Naive thymus-derived CD4-positive, alpha-beta T cell (primary cell): ENCODE results near the gene BLVRB. TPM values are rescaled to one million over a fixed set of nuclear protein-coding genes. Genes with fewer than 3 reads are reported as not detected.

Experiments
- ATAC-seq: fragments of 150-1000 bp; cut with Tn5 transposase; 2 replicates; pipeline ENCODE4 v1.10.0; 2021; ENCODE audit warnings: mild to moderate bottlenecking, moderate library complexity
- CTCF ChIA-PET: fragments of 350-600 bp; sonication (Branson Sonifier 250); formaldehyde crosslinking; loops from one replicate; lab custom pipeline; 2021; ENCODE audit warnings: antibody characterized with exemption; lab: Charles Lee
- POLR2A ChIA-PET: fragments of 350-600 bp; sonication (Branson Sonifier 250); formaldehyde crosslinking; loops from one replicate; lab custom pipeline; 2021; ENCODE audit warnings: antibody characterized with exemption, inconsistent platforms; lab: Charles Lee
- DNase-seq, 9 donors: peaks; one replicate each; pipeline versions ENCODE4 v3.0.0 to v3.0.0-alpha.2; 2020 to 2022; ENCODE audit warnings: mixed read lengths in 1 of 9
- H3K27ac ChIP-seq: one replicate; pipeline ENCODE4 v1.7.0; 2013; ENCODE audit warnings: mild to moderate bottlenecking, low read depth, low read length, moderate library complexity
- H3K27me3 ChIP-seq, 2 donors: one replicate each; pipeline ENCODE4 v1.7.0; 2013; ENCODE audit warnings: low read length in 2 of 2, mild to moderate bottlenecking in 2 of 2, moderate library complexity in 2 of 2; ENCODE audit not compliant: control insufficient read depth in 2 of 2, insufficient read depth in 2 of 2
- H3K36me3 ChIP-seq, 3 experiments: 1 replicate in 2 of 3; 2 replicates in 1 of 3; pipeline ENCODE4 v1.7.0; 2013; ENCODE audit warnings: low read length in 3 of 3, mild to moderate bottlenecking in 3 of 3, moderate library complexity in 1 of 3; ENCODE audit not compliant: insufficient read depth in 3 of 3, control insufficient read depth in 2 of 3
- H3K4me1 ChIP-seq, 2 donors: one replicate each; pipeline ENCODE4 v1.7.0; 2013; ENCODE audit warnings: low read length in 2 of 2, mild to moderate bottlenecking in 2 of 2, moderate library complexity in 1 of 2; ENCODE audit not compliant: control insufficient read depth in 2 of 2, insufficient read depth in 2 of 2
- H3K4me3 ChIP-seq: 2 replicates; pipeline ENCODE4 v1.7.0; 2013; ENCODE audit warnings: mild to moderate bottlenecking, low read length
- H3K9me3 ChIP-seq, 3 experiments: 1 replicate in 2 of 3; 2 replicates in 1 of 3; pipeline ENCODE4 v1.7.0; 2013; ENCODE audit warnings: low read length in 3 of 3; ENCODE audit not compliant: control insufficient read depth in 2 of 3
- H3K27ac Mint-ChIP-seq, 9 donors: one replicate each; pipeline ENCODE4 v1.8.0; 2020 to 2022; ENCODE audit warnings: mixed read lengths in 9 of 9, mild to moderate bottlenecking in 8 of 9, moderate library complexity in 5 of 9, inconsistent platforms in 2 of 9
- H3K27me3 Mint-ChIP-seq, 5 donors: one replicate each; pipeline ENCODE4 v1.8.0; 2021 to 2022; ENCODE audit warnings: mixed read lengths in 5 of 5, mild to moderate bottlenecking in 1 of 5
- H3K36me3 Mint-ChIP-seq, 5 donors: one replicate each; pipeline ENCODE4 v1.8.0; 2020 to 2022; ENCODE audit warnings: mixed read lengths in 5 of 5, mild to moderate bottlenecking in 3 of 5, inconsistent platforms in 1 of 5
- H3K4me1 Mint-ChIP-seq, 7 donors: one replicate each; pipeline ENCODE4 v1.8.0; 2020 to 2022; ENCODE audit warnings: mixed read lengths in 7 of 7, mild to moderate bottlenecking in 3 of 7, inconsistent platforms in 1 of 7
- H3K4me3 Mint-ChIP-seq, 10 donors: one replicate each; pipeline ENCODE4 v1.8.0; 2020 to 2022; ENCODE audit warnings: mild to moderate bottlenecking in 10 of 10, mixed read lengths in 10 of 10, moderate library complexity in 6 of 10, inconsistent platforms in 2 of 10
- H3K9me3 Mint-ChIP-seq, 11 donors: one replicate each; pipeline ENCODE4 v1.8.0; 2020 to 2022; ENCODE audit warnings: mixed read lengths in 11 of 11, mild to moderate bottlenecking in 4 of 11, inconsistent platforms in 1 of 11, moderate library complexity in 1 of 11
- intact Hi-C, 2 donors: fragments of 100-400 bp; cut with micrococcal nuclease; formaldehyde crosslinking; loops; one replicate each; pipeline ENCODE4 v1.15.1; 2023
- polyA plus RNA-seq, 2 donors: library from polyadenylated mRNA; unstranded; fragments of 300-500 nt; fragmentation: Illumina TruSeq; gene quantifications; one replicate each; pipeline ENCODE4 v1.2.3, GENCODE V29; 2021
- total RNA-seq, 6 experiments: library from RNA in 5 of 6; stranded (reverse) in 5 of 6; gene quantifications; 1 replicate in 5 of 6; 2 replicates in 1 of 6; pipeline ENCODE4 v1.2.3 and lab custom pipeline; 2021 to 2026

BLVRB gene
- total and polyA plus RNA-seq, 7 experiments from 2014 or later = 11.0 to 42.2 (median 14.3) TPM

DNA sequence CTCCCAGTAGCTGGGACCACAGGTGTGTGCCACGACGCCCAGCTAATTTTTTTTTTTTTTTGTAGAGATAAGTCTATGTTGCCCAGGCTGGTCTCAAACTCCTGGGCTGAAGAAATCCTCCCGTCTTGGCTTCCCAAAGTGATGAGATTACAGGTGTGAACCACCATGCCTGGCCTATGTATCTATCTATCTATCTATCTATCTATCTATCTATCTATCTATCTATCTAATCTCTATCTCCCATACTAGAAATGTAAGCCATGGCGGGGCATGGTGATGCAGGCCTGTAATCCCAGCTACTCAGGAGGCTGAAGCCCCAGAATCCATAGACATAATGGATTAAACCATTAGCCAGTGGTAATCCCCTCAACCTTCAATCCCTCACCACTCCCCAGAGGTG is 14.9 kb downstream of the BLVRB start:
- Mint-ChIP-seq H3K9me3 (peaks cover 0 to 2% (median 0%) of the 10 kb centered on the region in 11 donors), H3K36me3 (peaks cover 0 to 5% (median 3%) of the 10 kb centered on the region in 5 donors)
- intact Hi-C loops = no loop called here

DNA sequence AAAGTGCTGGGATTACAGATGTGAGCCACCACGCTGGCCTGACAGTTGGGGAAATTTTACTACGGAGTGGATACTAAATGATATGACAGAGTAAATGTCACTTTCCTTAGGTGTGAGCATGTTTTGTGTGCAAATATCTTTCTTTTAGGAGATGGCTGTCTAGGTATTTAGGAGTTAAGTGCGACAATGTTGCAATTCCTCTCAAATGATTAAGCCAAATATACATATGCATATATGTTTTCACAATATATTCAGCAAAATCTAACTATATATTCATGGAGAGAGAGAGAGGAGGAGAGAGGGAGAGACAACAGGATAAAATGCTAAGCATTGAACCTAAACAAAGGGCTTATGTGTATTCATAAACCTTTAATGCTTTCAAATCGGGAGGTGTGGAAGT is 16.0 kb downstream of the BLVRB start:
- DNase-seq = no peak
- intact Hi-C loops = loop anchor here (10.0 kb wide), 3 partner anchors 475 to 1015 kb away; partner anchors contain the start of genes BCKDHA (in 1 of the 2), EXOSC5 (in 1 of the 2), PSMC4 (in 1 of the 2) and RPS16 (in 1 of the 2)
- Mint-ChIP-seq H3K4me3 (no peak overlapping the region), H3K27ac (no peak overlapping the region), H3K27me3 (no peaks in the 10 kb centered on the region), H3K9me3 (peaks cover 0 to 2% (median 0%) of the 10 kb centered on the region in 11 donors), H3K36me3 (peaks cover 0 to 5% (median 3%) of the 10 kb centered on the region in 5 donors), H3K4me1 (peaks cover 4 to 9% (median 5%) of the 10 kb centered on the region in 7 donors)
- no peak overlapping the region for H3K27ac ChIP-seq
- no peak overlapping the region for H3K4me3 ChIP-seq
- H3K4me1 ChIP-seq = peaks cover 0 to 3% of the 10 kb centered on the region in 2 donors
- ChIA-PET CTCF (no interaction called here), POLR2A (no interaction called here)
- no peaks in the 10 kb centered on the region for H3K9me3 ChIP-seq
- no peaks in the 10 kb centered on the region for H3K36me3 ChIP-seq
- ATAC-seq = no peak
- no peaks in the 10 kb centered on the region for H3K27me3 ChIP-seq

More for the DNA sequence above, 14.9 kb downstream of the BLVRB start:
- Histone ChIP-seq H3K27me3 (no peaks in the 10 kb centered on the region), H3K36me3 (no peaks in the 10 kb centered on the region), H3K9me3 (no peaks in the 10 kb centered on the region), H3K4me3 (no peak overlapping the region), H3K27ac (no peak overlapping the region), H3K4me1 (no peaks in the 10 kb centered on the region)
- ChIA-PET CTCF (no interaction called here), POLR2A (no interaction called here)
- DNase-seq (no peak), ATAC-seq (no peak)
- Mint-ChIP-seq H3K27me3 (no peaks in the 10 kb centered on the region), H3K4me1 (peaks cover 0 to 4% (median 0%) of the 10 kb centered on the region in 7 donors), H3K27ac (no peak overlapping the region), H3K4me3 (no peak overlapping the region)

DNA sequence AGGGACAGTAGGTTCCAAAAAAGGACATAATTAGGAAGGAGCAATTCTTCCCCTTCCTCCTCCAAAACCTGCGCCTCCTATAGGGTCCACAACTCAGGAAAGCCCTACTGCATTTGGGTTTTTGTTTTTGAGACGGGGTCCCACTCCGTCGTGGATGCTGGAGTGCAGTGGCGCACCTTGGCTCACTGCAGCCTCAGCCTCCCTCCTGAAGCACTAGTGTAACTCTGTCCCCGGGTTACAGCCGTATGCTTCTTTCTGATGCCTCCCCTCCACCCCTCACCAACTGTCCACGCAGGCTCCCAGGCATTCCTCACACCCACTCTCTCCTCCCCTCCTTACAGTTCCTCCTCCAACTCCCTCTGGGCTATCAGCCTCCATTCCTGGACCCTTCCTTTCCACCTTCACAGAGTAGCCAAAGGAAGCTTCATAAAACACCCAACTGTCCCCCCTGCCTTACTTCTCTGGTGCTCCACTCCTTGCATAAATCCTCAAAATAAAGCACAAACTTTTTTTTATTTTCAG is 19.2 kb downstream of the BLVRB start:
- no peak for DNase-seq
- peak overlapping the region in 5 of 9 donors; percentile 2 to 70 (median 45) for H3K27ac Mint-ChIP-seq
- H3K36me3 ChIP-seq = peaks cover 0 to 13% (median 3%) of the 10 kb centered on the region in 3 experiments
- no peak overlapping the region for H3K27ac ChIP-seq
- no peaks in the 10 kb centered on the region for H3K27me3 Mint-ChIP-seq
- ChIA-PET CTCF (interaction anchor here (1.2 to 1.3 kb wide), 2 partner anchors 18 to 19 kb away, joined by 3 to 5 read pairs; partner anchors contain the start of gene BLVRB), POLR2A (interaction anchor here (0.9 kb wide), 1 partner anchor 45 kb away, joined by 3 read pairs; no protein-coding TSS in a partner anchor)
- H3K36me3 Mint-ChIP-seq = peaks cover 0 to 7% (median 5%) of the 10 kb centered on the region in 5 donors
- H3K9me3 Mint-ChIP-seq = peaks cover 0 to 2% (median 0%) of the 10 kb centered on the region in 11 donors
- intact Hi-C loops = loop anchor here (10.0 kb wide), 3 partner anchors 472 to 1012 kb away; partner anchors contain the start of genes BCKDHA (in 1 of the 2), EXOSC5 (in 1 of the 2), PSMC4 (in 1 of the 2) and RPS16 (in 1 of the 2)
- H3K4me3 Mint-ChIP-seq = peak overlapping the region in 4 of 10 donors; percentile 4 to 58 (median 46)
- ATAC-seq = no peak
- H3K4me1 ChIP-seq = peaks cover 8 to 12% of the 10 kb centered on the region in 2 donors
- peaks cover 14 to 24% (median 20%) of the 10 kb centered on the region in 7 donors for H3K4me1 Mint-ChIP-seq
- H3K4me3 ChIP-seq = no peak overlapping the region
- no peaks in the 10 kb centered on the region for H3K27me3 ChIP-seq
- H3K9me3 ChIP-seq = no peaks in the 10 kb centered on the region

DNA sequence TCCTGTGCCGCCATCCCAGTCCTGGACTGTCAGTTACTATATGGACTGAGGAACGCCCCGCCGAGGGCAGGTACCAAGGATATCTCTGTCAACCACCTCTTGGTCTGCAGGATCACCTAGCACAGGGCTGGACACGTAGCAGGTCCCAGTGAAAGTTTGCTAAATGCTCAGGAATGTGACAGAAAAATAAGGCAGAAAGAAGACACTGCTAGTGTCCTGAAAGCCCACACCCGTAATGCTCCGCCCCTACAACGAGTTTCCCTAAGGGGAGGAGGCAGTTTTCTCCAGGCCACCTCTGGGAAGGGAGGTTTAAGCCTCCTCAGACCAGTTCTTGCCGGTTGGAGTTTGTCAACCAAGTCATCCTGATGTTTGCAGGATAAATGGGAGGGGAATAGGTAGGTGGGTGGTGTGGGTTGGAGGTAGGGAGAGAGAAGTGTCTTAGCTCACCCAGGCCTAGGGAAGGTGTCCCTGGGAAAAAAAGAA is 19.7 kb downstream of the BLVRB start:
- H3K4me1 ChIP-seq = peaks cover 8 to 12% of the 10 kb centered on the region in 2 donors
- no peaks in the 10 kb centered on the region for H3K27me3 ChIP-seq
- H3K9me3 ChIP-seq = no peaks in the 10 kb centered on the region
- peaks cover 4 to 18% (median 8%) of the 10 kb centered on the region in 3 experiments for H3K36me3 ChIP-seq
- peak overlapping the region in 6 of 9 donors; percentile 12 to 96 (median 26) for H3K27ac Mint-ChIP-seq
- peak overlapping the region in 9 of 10 donors; percentile 16 to 98 (median 67) for H3K4me3 Mint-ChIP-seq
- intact Hi-C loops = loop anchor here (2.0 to 10.0 kb wide), 5 partner anchors 159 to 1823 kb away; partner anchors contain the start of genes BCKDHA (in 1 of the 2), CIC (in 1 of the 2), EXOSC5 (in 1 of the 2) and PSMC4 (in 1 of the 2)
- no peaks in the 10 kb centered on the region for H3K27me3 Mint-ChIP-seq
- ChIA-PET CTCF (interaction anchor here (1.2 to 1.3 kb wide), 2 partner anchors 18 to 20 kb away, joined by 3 to 5 read pairs; partner anchors contain the start of gene BLVRB), POLR2A (interaction anchor here (0.6 kb wide), 1 partner anchor 43 kb away, joined by 3 read pairs; no protein-coding TSS in a partner anchor)
- DNase-seq (no peak), ATAC-seq (no peak)
- H3K36me3 Mint-ChIP-seq = peaks cover 0 to 10% (median 4%) of the 10 kb centered on the region in 5 donors
- H3K4me3 ChIP-seq = no peak overlapping the region
- no peak overlapping the region for H3K27ac ChIP-seq
- peaks cover 14 to 29% (median 21%) of the 10 kb centered on the region in 7 donors for H3K4me1 Mint-ChIP-seq
- H3K9me3 Mint-ChIP-seq = peaks cover 0 to 2% (median 0%) of the 10 kb centered on the region in 11 donors

DNA sequence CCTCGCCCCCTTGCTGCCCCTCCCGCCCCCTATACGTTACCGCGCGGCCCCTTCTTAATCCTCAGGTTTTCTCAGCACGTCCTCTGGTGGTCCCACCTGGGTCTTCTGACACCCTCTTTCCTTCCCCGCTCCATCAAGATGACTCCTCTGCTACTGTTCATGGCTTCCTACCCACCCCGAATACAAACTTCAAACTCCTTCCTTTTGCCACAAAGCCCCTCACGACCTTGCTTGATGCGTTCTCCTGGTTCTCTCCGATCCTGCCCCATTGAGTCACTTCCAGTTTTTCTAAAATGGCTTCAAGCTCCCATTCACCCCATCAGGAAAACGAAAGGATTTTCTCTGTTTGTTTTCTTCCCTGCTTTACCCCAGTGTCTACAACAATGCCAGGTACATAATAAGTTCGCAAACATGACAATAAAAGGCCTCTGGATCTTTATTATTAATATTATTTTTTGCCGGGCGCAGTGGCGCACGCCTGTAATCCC is 20.7 kb downstream of the BLVRB start:
- no peaks in the 10 kb centered on the region for H3K9me3 ChIP-seq
- ATAC-seq = no peak
- H3K27ac ChIP-seq = peak overlapping the region; percentile 89
- H3K4me1 ChIP-seq = peaks cover 8 to 12% of the 10 kb centered on the region in 2 donors
- Mint-ChIP-seq H3K4me3 (peak overlapping the region; percentile 96 to 100 (median 98)), H3K27ac (peak overlapping the region; percentile 89 to 99 (median 97)), H3K9me3 (peaks cover 0 to 2% (median 0%) of the 10 kb centered on the region in 11 donors), H3K27me3 (no peaks in the 10 kb centered on the region), H3K36me3 (peaks cover 0 to 10% (median 4%) of the 10 kb centered on the region in 5 donors), H3K4me1 (peaks cover 14 to 29% (median 21%) of the 10 kb centered on the region in 7 donors)
- peaks cover 9 to 23% (median 10%) of the 10 kb centered on the region in 3 experiments for H3K36me3 ChIP-seq
- ChIA-PET POLR2A (interaction anchor here (0.6 to 5.4 kb wide), 5 partner anchors 11 to 176 kb away, joined by 3 to 66 read pairs (median 24); partner anchors contain the start of gene SERTAD1), CTCF (interaction anchor here (0.6 to 1.5 kb wide), 3 partner anchors 11 to 23 kb away, joined by 3 to 4 read pairs (median 3); no protein-coding TSS in a partner anchor)
- H3K27me3 ChIP-seq = no peaks in the 10 kb centered on the region
- H3K4me3 ChIP-seq = peak overlapping the region; percentile 97
- DNase-seq = no peak
- intact Hi-C loops = loop anchor here (1.0 to 10.0 kb wide), 21 partner anchors 20 to 1824 kb away; partner anchors contain the start of genes BLVRB (in 2 of the 2), GSK3A (in 2 of the 2), PSMC4 (in 2 of the 2) and TGFB1 (in 2 of the 2)
